Neural cell (in vitro differentiated cells): ENCODE results near the gene PLA2G2F. TPM values are rescaled to one million over a fixed set of nuclear protein-coding genes. Genes with fewer than 3 reads are reported as not detected.

Experiments used
- H2AFZ ChIP-seq: fragments of 200-600, 300-800 bp; sonication (generic), shearing (Covaris generic); 2 replicates; pipeline ENCODE4 v1.6.0; 2014; ENCODE audit warnings: low read depth, mild to moderate bottlenecking, antibody characterized with exemption, low read length, moderate library complexity
- H3F3A ChIP-seq: fragments of 200-600 bp; shearing (Covaris generic); 2 replicates; pipeline ENCODE4 v1.6.1; 2016; ENCODE audit warnings: mild to moderate bottlenecking, moderate library complexity, mixed read lengths, antibody characterized with exemption, low read length; ENCODE audit not compliant: insufficient read depth, poor library complexity, severe bottlenecking
- H3K27ac ChIP-seq: fragments of 200-600, 300-800 bp; sonication (generic), shearing (Covaris generic); 2 replicates; pipeline ENCODE4 v1.5.1; 2014; ENCODE audit warnings: mild to moderate bottlenecking, low read length, moderate library complexity
- H3K27me3 ChIP-seq: fragments of 300-800, 200-600 bp; sonication (generic), shearing (Covaris generic); 2 replicates; pipeline ENCODE4 v1.6.0; 2014; ENCODE audit warnings: mild to moderate bottlenecking, low read depth, low read length, moderate library complexity; ENCODE audit not compliant: insufficient read depth
- H3K36me3 ChIP-seq: fragments of 300-800, 200-600 bp; sonication (generic), shearing (Covaris generic); 2 replicates; pipeline ENCODE4 v1.5.1; 2014; ENCODE audit warnings: mild to moderate bottlenecking, antibody characterized with exemption, low read length, moderate library complexity; ENCODE audit not compliant: insufficient read depth
- H3K4me2 ChIP-seq: fragments of 300-800, 200-600 bp; sonication (generic), shearing (Covaris generic); 2 replicates; pipeline ENCODE4 v1.6.0; 2014; ENCODE audit warnings: mild to moderate bottlenecking, low read length
- H3K4me3 ChIP-seq: fragments of 300-800, 200-600 bp; sonication (generic), shearing (Covaris generic); 2 replicates; pipeline ENCODE4 v1.5.1; 2014; ENCODE audit warnings: mild to moderate bottlenecking, low read length, moderate library complexity
- H3K79me2 ChIP-seq: fragments of 200-600 bp; shearing (Covaris generic); replicated peaks from 2 replicates; pipeline ENCODE4 v1.6.0; 2014; ENCODE audit warnings: mild to moderate bottlenecking, low read length, moderate library complexity; ENCODE audit not compliant: insufficient read depth
- H3K9ac ChIP-seq: fragments of 300-800, 200-600 bp; sonication (generic), shearing (Covaris generic); 2 replicates; pipeline ENCODE4 v1.6.1; 2016; ENCODE audit warnings: mild to moderate bottlenecking, low read length, mixed read lengths
- H3K9me2 ChIP-seq: fragments of 200-600 bp; shearing (Covaris generic); 2 replicates; pipeline ENCODE4 v1.6.1; 2016; ENCODE audit warnings: mild to moderate bottlenecking, low read length, mixed read lengths; ENCODE audit not compliant: insufficient read depth
- H3K9me3 ChIP-seq: fragments of 200-600, 300-800 bp; sonication (generic), shearing (Covaris generic); 2 replicates; pipeline ENCODE4 v1.6.1; 2016; ENCODE audit warnings: mild to moderate bottlenecking, mixed run types, low read length, moderate library complexity, mixed read lengths
- H4K20me1 ChIP-seq: fragments of 200-600 bp; shearing (Covaris generic); 2 replicates; pipeline ENCODE4 v1.6.1; 2016; ENCODE audit warnings: mild to moderate bottlenecking, mixed run types; ENCODE audit not compliant: insufficient read depth
- CTCF ChIP-seq: fragments of 450-650 bp; IDR thresholded peaks from 2 replicates; pipeline ENCODE4 v1.5.1; 2014; ENCODE audit warnings: antibody characterized with exemption, mild to moderate bottlenecking, moderate library complexity; ENCODE audit not compliant: poor library complexity, severe bottlenecking
- EP300 ChIP-seq: fragments of 450-650 bp; conservative IDR thresholded peaks from 2 replicates; pipeline ENCODE4 v1.6.1; 2014; ENCODE audit warnings: antibody characterized with exemption, mild to moderate bottlenecking, moderate library complexity; ENCODE audit not compliant: poor library complexity, severe bottlenecking
- EZH2 ChIP-seq: fragments of 200-600, 300-800 bp; shearing (Covaris generic), sonication (generic); IDR thresholded peaks from 2 replicates; pipeline ENCODE4 v1.6.1; 2014; ENCODE audit warnings: antibody characterized with exemption, low read length, borderline replicate concordance, mild to moderate bottlenecking; ENCODE audit not compliant: insufficient read depth, poor library complexity, severe bottlenecking
- MXI1 ChIP-seq: fragments of 450-650 bp; conservative IDR thresholded peaks from 2 replicates; pipeline ENCODE4 v1.6.1; 2014; ENCODE audit warnings: antibody characterized with exemption, mild to moderate bottlenecking; ENCODE audit not compliant: poor library complexity, severe bottlenecking
- POLR2AphosphoS5 ChIP-seq: IDR thresholded peaks from 2 replicates; pipeline ENCODE4 v1.6.1; 2012
- RAD21 ChIP-seq: fragments of 450-650 bp; conservative IDR thresholded peaks from 2 replicates; pipeline ENCODE4 v1.6.1; 2014; ENCODE audit warnings: antibody characterized with exemption, mild to moderate bottlenecking, moderate library complexity
- REST ChIP-seq: IDR thresholded peaks from 2 replicates; pipeline ENCODE4 v1.6.1; 2012; ENCODE audit warnings: borderline replicate concordance
- SMC3 ChIP-seq: fragments of 450-650 bp; conservative IDR thresholded peaks from 2 replicates; pipeline ENCODE4 v1.6.1; 2014; ENCODE audit warnings: antibody characterized with exemption, mild to moderate bottlenecking, moderate library complexity; ENCODE audit not compliant: poor library complexity
- TAF1 ChIP-seq: IDR thresholded peaks from 2 replicates; pipeline ENCODE4 v1.6.1; 2012; ENCODE audit warnings: low read depth
- polyA plus RNA-seq: library from polyadenylated mRNA; depleted of rRNA; stranded (reverse); fragments of >200 nt; gene quantifications from 2 replicates; pipeline ENCODE4 v1.2.3, GENCODE V29; 2014

The PLA2G2F gene
- polyA plus RNA-seq, 1 donor from 2014 or later, result not detected

DNA sequence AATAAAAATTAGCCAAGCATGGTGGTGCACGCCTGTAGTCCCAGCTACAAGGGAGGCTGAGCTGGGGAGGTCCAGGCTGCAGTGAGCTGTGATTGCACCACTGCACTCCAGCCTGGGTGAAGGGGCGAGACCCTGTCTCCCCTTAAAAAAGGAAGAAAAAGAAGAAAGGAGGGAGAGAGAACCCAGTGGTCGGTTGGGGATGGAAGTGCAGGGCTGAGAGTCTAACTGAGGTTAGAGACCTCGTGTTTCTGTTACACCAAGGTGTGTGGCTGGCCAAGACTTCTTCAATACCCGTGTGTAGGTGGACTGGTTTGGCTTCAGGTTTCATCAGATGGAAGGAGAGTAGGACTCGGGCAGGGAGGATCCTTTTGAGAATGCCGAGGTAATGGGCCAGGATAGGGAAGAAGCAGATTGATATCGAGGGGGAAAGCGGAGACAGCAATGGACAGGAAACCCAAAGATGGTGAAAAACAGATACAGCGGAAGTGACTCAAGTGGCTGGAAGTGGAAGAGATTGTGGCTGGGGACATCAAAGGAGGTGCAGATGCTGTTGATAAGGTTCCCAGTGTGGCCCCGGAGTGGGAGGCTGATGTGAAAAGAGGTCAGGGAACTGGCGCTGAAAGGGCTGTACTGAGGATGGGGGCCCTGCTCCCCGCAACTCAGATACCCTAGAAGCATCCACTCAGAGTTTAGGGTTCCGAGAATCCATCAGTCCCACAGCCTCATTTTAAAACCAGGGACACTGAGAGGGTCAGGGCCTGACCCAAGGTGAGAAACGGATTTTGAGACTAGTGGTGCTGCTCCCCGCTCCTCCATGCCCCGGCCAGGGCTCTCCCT lies 46.1 kb downstream of the PLA2G2F start:
- Histone ChIP-seq H3K9ac (no peak overlapping the region), H3K36me3 (no peaks in the 10 kb centered on the region), H3F3A (no peaks in the 10 kb centered on the region), H3K27ac (no peak overlapping the region), H3K27me3 (no peaks in the 10 kb centered on the region), H3K9me2 (no peaks in the 10 kb centered on the region), H3K4me3 (peak overlapping the region; percentile 65), H4K20me1 (no peaks in the 10 kb centered on the region), H3K4me2 (no peak overlapping the region), H2AFZ (no peak overlapping the region), H3K9me3 (no peaks in the 10 kb centered on the region), H3K79me2 (no peaks in the 10 kb centered on the region)
- no peak for TF ChIP-seq SMC3
- TF ChIP-seq EZH2, result no peak
- no peak for TF ChIP-seq RAD21
- no peak for TF ChIP-seq MXI1
- no peak for TF ChIP-seq EP300
- TF ChIP-seq REST, result no peak
- no peak for TF ChIP-seq CTCF
- no peak for TF ChIP-seq POLR2AphosphoS5
- no peak for TF ChIP-seq TAF1

GRCh38 chr1:20185834-20186782 lies 47.0 kb downstream of the PLA2G2F start, which contains the start of the genes PLA2G2C and UBXN10:
Gene PLA2G2C (minus strand): TSS chr1:20186518. CDS start chr1:20177363, 9,155 bp downstream.
Gene UBXN10 (plus strand): TSS chr1:20186096. CDS start chr1:20190562, 4,466 bp downstream.
- TF ChIP-seq MXI1 (peak; percentile 26), RAD21 (no peak), POLR2AphosphoS5 (peak; percentile 18), EP300 (no peak), TAF1 (no peak), CTCF (no peak)
- Histone ChIP-seq H3K4me3 (peak within 1 kb of the TSS; percentile 65), H2AFZ (peak within 1 kb of the TSS; percentile 12), H3K36me3 (no peaks in the 10 kb centered on the region), H3K27me3 (no peaks in the 10 kb centered on the region), H3K4me2 (peak within 1 kb of the TSS; percentile 48), H3F3A (no peaks in the 10 kb centered on the region), H3K9me3 (no peaks in the 10 kb centered on the region), H3K9me2 (no peaks in the 10 kb centered on the region), H3K79me2 (no peaks in the 10 kb centered on the region), H4K20me1 (no peaks in the 10 kb centered on the region), H3K9ac (peak within 1 kb of the TSS; percentile 57), H3K27ac (no peak within 1 kb of the TSS)
